Kidney glomerular epithelial cell (primary cell): ENCODE data around the gene ETV2.
"Not testable (repeated sequence)": the region's sequence is repeated elsewhere in the genome, so short reads cannot be mapped to it uniquely, and the experiment has no call there.

Experiments
- DNase-seq: peaks from one replicate; lab custom pipeline; 2025; lab: John Stamatoyannopoulos, UW

ETV2 gene

GRCh38 chr19:35657904-35658700 lies 16.6 kb downstream of the ETV2 start:
- no peak for DNase-seq

- no peak for DNase-seq
These were observed 20.4 kb downstream of the ETV2 start for GRCh38 chr19:35661995-35662340.

- DNase-seq, result no peak
These were observed 22.4 kb downstream of the ETV2 start for GRCh38 chr19:35663981-35664380.

DNA sequence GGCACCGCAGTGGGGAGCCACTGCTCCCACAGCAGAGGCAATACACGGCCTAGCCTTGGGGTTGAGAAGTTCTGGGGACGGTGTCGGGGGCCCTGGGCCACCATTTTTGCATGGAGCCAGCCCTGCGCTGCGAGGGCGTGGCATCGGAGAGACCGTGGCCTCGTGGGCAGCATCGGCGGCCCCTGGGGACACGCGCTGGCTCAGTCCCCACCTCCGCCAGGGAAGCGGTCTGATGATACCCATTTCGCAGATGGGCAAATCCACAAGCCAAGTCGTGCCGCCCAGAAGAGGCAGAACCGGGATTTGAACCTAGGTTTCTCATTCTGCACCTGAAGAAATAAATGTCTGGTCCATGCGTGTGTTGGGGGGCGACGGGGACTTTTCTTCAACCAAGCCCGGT lies 23.6 kb downstream of the ETV2 start:
- no peak for DNase-seq

GRCh38 chr19:35665604-35666003 lies 24.1 kb downstream of the ETV2 start:
- no peak for DNase-seq

DNA sequence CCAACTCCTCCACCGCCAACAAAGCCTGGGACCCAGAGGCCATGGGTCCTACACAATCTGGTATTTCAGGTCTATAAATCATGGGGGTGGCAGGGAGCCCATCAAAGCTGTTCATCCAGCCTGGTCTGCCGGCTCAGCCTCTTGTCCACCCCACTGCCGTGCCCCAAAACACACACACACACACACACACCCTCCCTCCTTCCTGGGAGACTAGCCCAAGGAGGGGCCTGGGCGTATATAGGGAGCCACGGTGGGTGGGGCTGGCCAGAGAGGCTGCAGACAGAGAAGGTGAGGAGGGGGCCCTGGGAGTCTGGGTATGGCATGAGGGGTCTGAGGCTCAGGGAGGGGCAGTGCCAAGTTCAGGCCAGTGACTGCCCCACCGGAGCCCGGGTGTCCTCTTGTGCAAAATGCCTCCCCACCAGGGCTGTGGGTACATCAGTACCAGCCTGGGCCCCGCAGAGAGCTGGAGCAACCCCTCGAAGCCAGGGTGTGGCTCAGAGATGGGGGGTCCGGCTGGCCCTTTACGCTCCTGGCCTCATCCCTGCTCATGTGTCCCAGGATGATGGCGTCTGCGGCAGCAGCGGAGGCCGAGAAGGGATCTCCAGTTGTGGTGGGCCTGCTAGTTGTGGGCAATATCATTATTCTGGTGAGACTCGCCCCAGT lies 24.8 kb downstream of the ETV2 start, which contains the start of gene UPK1A:
TSS of gene UPK1A (plus strand) at position 267 of the 663 bp plus-strand sequence. CDS start at position 563, 296 bp downstream.
- no peak for DNase-seq

DNA sequence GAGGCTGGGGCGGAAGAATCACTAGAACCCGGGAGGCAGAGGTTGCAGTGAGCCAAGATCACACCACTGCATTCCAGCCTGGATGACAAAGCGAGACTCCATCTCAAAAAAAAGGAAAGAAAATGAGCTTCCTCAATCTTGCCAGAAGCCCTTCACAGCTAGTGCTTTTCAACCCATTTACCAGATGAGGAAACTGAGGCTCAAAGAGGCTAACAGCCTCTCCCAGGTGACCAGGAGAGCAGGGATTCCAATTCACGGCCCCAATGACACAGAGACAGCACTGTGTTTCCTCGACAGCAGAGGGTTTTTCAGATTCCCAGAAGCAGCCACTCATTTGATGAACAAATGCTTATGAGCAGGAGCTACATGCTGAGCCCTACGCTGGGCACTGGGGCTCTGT lies 28.0 kb downstream of the ETV2 start:
- no peak for DNase-seq

- no peak for DNase-seq
These were observed 28.4 kb downstream of the ETV2 start for GRCh38 chr19:35669974-35670373.

DNA sequence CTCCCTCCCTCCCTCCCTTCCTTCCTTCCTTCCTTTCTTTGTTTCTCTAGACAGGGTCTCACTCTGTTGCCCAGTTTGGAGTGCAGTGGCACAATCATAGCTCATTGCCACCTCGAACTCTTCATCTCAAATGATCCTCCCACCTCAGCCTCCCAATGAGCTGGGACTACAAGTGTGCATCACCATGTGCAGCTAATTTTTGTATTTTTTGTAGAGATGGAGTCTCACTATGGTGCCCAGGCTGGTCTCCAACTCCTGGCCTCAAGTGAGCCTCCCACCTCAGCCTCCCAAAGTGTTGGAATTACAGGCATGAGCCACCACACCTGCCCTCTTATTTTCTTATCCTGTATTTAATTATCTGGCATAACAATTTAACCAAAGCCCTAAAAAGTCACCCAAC lies 29.1 kb downstream of the ETV2 start:
- no peak for DNase-seq

DNA sequence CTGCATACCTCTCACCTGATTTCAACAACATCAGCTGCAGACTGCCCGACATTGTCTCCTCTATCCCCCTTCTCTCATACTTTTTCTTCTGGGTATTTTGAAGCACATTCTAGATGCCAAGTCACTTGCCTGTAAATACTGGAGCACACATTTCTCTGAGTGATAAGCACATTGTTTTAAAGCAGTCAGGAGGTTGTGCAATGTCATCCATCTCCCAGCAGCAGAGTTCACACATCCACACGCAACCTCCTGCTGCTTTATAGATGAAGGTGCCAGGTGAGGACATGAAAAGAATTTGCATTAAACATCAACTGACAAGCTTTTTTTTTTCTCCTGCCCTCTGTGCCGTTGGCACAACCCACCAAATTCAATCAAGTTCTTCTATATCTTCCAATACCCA lies 30.3 kb downstream of the ETV2 start:
- no peak for DNase-seq

DNA sequence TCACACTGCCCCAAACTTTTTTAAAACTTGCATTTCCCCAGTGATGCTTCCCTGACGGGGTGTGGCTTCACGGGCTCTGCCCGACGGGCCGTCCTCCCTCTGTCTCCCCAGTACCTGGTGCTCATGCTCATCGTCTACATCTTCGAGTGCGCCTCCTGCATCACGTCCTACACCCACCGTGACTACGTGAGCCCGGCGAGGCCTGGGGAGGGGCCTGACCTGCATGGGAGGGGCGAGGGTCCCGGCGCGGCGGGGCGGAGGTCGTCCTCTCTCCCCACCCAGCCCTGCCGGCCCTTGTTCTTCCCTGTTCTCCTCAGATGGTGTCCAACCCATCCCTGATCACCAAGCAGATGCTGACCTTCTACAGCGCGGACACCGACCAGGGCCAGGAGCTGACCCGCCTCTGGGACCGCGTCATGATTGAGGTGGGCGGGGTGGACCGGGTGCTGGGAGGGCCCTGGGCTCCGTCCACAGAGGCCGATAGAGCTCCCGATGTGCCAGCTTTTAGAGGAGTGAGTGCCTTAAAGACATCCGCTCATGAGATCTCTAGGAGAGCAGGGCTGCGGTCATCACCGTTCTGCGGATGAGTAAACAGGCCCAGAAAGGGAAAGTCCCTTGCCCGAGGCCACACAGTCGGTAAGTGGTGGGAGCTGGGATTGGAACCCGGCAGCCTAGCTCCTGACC lies 31.7 kb downstream of the ETV2 start:
- DNase-seq, result peak; percentile 37

DNA sequence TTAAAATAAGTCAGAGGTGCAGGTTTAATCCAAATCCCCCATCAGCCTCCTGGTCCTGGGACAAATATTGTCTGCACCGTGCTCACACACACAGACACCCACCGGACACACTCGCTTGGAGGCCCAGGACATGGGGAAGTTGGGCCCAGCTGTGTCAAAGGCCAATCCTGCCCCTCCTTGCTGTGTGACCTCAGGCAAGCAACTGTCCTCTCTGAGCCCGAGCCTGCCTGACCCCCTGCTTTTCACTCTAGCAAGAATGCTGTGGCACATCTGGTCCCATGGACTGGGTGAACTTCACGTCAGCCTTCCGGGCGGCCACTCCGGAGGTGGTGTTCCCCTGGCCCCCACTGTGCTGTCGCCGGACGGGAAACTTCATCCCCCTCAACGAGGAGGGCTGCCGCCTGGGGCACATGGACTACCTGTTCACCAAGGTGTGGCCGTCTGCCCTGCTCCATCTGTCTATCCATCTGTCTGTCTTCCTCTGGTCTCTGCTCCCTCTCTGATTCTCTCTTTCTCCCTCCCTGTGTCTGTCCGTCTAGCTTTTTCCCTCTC lies 34.1 kb downstream of the ETV2 start:
- DNase-seq, result no peak

DNA sequence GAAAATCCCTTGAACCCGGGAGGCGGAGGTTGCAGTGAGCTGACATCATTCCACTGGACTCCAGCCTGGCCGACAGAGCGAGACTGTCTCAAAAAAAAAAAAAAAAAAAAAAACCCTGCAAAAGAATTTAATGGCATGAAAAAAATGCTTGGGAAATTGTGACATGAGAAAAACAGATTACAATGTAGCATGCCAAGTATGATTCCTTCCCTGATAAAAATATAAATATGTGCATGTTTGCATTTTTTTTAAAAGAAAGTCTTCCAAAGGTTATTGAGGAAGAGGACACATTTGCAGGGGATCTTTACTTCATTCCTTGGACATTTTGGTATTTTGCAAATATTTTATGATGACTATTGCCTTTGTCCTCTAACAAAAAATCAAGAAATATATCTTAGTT lies 48.3 kb downstream of the ETV2 start:
- DNase-seq, result no peak

DNA sequence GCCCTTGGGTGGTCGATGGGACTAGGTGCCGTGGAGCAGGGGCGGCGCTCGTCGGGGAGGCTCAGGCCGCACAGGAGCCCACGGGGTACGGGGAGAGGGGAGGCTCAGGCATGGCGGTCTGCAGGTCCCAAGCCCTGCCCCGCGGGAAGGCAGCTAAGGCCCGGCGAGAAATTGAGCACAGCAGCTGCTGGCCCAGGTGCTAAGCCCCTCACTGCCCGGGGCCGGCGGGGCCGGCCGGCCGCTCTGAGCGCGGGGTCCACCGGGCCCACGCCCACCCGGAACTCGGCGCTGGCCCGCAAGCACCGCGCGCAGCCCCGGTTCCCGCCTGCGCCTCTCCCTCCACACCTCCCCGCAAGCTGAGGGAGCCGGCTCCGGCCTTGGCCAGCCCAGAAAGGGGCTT lies 49.6 kb downstream of the ETV2 start:
- DNase-seq, result not testable (repeated sequence)

GRCh38 chr19:35692010-35692409 lies 50.5 kb downstream of the ETV2 start:
- no peak for DNase-seq

DNA sequence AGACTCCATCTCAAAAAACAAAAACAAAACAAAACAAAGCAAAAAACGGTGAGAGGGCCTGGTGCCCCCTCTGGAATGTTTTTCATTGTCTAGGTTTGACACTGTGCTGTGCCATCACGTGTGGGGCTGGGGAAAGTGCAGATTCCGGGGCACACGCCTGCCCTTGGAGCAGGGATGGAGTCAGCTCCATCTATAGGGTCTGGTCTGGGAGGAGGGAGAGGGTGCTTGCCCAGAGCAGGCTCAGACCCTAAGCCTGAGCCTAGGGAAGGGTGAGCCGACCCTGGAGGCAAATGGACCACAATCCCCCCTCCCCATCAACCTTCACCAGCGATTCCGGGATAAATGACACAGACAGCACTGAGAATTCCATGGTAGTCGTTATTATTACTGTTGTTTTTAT lies 51.9 kb downstream of the ETV2 start:
- no peak for DNase-seq

DNA sequence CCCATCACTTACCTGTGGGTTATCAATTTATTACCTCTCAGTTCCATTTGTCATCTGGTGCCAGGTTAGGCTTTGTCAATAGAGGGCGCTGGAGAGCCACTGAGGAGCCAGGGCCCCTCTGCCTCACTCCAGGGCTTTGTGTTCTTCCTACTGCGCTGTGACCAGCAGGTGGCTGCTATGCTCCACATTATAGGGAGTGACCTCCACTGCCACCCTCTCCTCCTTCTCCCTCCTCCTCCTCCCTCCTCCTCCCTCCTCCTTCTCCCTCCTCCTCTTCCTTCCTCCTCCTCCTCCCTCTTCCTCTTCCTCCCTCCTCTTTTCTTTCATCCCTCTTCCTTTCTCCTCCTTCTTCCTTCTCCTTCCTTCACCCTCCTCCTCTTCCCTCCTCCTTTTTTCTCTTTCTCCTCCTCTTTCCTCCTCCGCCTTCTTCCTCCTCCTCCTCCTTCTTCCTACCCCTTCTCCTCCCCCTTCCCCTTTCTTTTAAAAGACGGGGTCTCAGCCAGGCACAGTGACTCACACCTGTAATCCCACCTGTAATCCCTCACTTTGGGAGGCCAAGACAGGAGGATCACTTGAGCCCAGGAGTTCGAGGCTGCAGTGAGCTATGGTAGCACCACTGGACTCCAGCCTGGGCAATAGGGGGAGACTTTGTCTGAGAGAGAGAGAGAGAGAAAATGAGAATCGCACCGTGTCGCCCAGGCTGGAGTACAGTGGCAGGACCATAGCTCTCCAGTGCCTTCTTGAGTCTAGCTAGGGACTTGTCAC lies 52.5 kb downstream of the ETV2 start:
- DNase-seq, result peak; percentile 89
